ENCODE results near the gene ZNF581.

- TF ChIP-seq EP300 (IDR thresholded peaks at IDR 0.05; ENCODE audit: borderline replicate concordance in 1 of 2, low read depth in 1 of 2, low read length in 1 of 2) = no peak
- no peak for TF ChIP-seq SMC3 (IDR thresholded peaks at IDR 0.05; ENCODE audit: low read depth, low read length)
- TF ChIP-seq NRF1 (IDR thresholded peaks at IDR 0.05; ENCODE audit: low read depth, low read length) = no peak
- TF ChIP-seq USF2 (IDR thresholded peaks at IDR 0.05; ENCODE audit: borderline replicate concordance, low read depth, low read length) = no peak
- TF ChIP-seq CTCF (IDR thresholded peaks at IDR 0.05) = no peak
- TF ChIP-seq MAX (IDR thresholded peaks at IDR 0.05; ENCODE audit: low read depth) = no peak
- TF ChIP-seq RCOR1 (IDR thresholded peaks at IDR 0.05; ENCODE audit: low read length) = no peak
- TF ChIP-seq POLR2AphosphoS5 (IDR thresholded peaks at IDR 0.05; ENCODE audit: low read depth, low read length) = no peak
- TF ChIP-seq REST (IDR thresholded peaks at IDR 0.05; ENCODE audit: low read depth, low read length) = no peak
- no peak for TF ChIP-seq ZBTB33 (IDR thresholded peaks at IDR 0.05; ENCODE audit: borderline replicate concordance, low read depth)
- TF ChIP-seq FOXM1 (IDR thresholded peaks at IDR 0.05; ENCODE audit: low read depth) = no peak
- TF ChIP-seq RAD21 (IDR thresholded peaks at IDR 0.05; ENCODE audit: low read length) = no peak
- TF ChIP-seq EZH2phosphoT487 (IDR thresholded peaks at IDR 0.05; ENCODE audit: borderline replicate concordance, low read depth) = no peak
- TF ChIP-seq SIN3A (IDR thresholded peaks at IDR 0.05; ENCODE audit: borderline replicate concordance, low read depth, low read length) = no peak
These were observed 44.1 kb downstream of the ZNF581 start for GRCh38 chr19:55687281-55688201.

Measured in SK-N-SH (cell line).